Type B pancreatic cell (in vitro differentiated cells): Measurements from ENCODE around the gene SMIM44. TPM values are rescaled to one million over a fixed set of nuclear protein-coding genes. Genes with fewer than 3 reads are reported as not detected.
A peak's percentile ranks its signal among the peaks of the same experiment; 100 is the strongest.

ENCODE experiments used
- DNase-seq: peaks from one replicate; pipeline ENCODE4 v3.0.0; 2021; ENCODE audit warnings: mixed read lengths; ENCODE audit not compliant: unreplicated experiment; ENCODE audit errors: extremely low spot score
- H3K27ac Mint-ChIP-seq: 2 replicates; pipeline ENCODE4 v1.8.0; 2021; ENCODE audit warnings: mild to moderate bottlenecking, mixed read lengths
- H3K27me3 Mint-ChIP-seq: 2 replicates; pipeline ENCODE4 v1.8.0; 2021; ENCODE audit warnings: mixed read lengths
- H3K36me3 Mint-ChIP-seq: 2 replicates; pipeline ENCODE4 v1.8.0; 2021; ENCODE audit warnings: mixed read lengths
- H3K4me1 Mint-ChIP-seq: one replicate; pipeline ENCODE4 v1.8.0; 2021; ENCODE audit warnings: mixed read lengths; ENCODE audit not compliant: unreplicated experiment
- H3K4me3 Mint-ChIP-seq: 2 replicates; pipeline ENCODE4 v1.8.0; 2021; ENCODE audit warnings: mild to moderate bottlenecking, mixed read lengths
- H3K9me3 Mint-ChIP-seq: 2 replicates; pipeline ENCODE4 v1.8.0; 2021; ENCODE audit warnings: mixed read lengths
- CTCF ChIP-seq: fragments of 200-600 bp; sonication (generic); conservative IDR thresholded peaks from 2 replicates; pipeline ENCODE4 v1.5.0; 2021; ENCODE audit warnings: antibody characterized with exemption, mild to moderate bottlenecking
- total RNA-seq: library from RNA; stranded (reverse); gene quantifications from 2 replicates; pipeline ENCODE4 v1.2.1, GENCODE V29; 2021; ENCODE audit warnings: low replicate concordance

The SMIM44 gene
- total RNA-seq, 1 donor from 2014 or later = not detected

GRCh38 chr19:3442487-3443071 lies 40.7 kb downstream of the SMIM44 start:
- H3K27me3 Mint-ChIP-seq = no peaks in the 10 kb centered on the region
- H3K4me1 Mint-ChIP-seq = peaks cover 11% of the 10 kb centered on the region
- no peak for TF ChIP-seq CTCF
- H3K4me3 Mint-ChIP-seq = no peak overlapping the region
- no peak for DNase-seq
- H3K36me3 Mint-ChIP-seq = no peaks in the 10 kb centered on the region
- H3K9me3 Mint-ChIP-seq = no peaks in the 10 kb centered on the region
- no peak overlapping the region for H3K27ac Mint-ChIP-seq

- Mint-ChIP-seq H3K4me1 (peaks cover 11% of the 10 kb centered on the region), H3K9me3 (no peaks in the 10 kb centered on the region), H3K27ac (no peak overlapping the region), H3K36me3 (no peaks in the 10 kb centered on the region), H3K4me3 (no peak overlapping the region), H3K27me3 (no peaks in the 10 kb centered on the region)
- no peak for TF ChIP-seq CTCF
- DNase-seq = no peak
These were observed 41.3 kb downstream of the SMIM44 start for GRCh38 chr19:3441986-3442329.

GRCh38 chr19:3441089-3441985 lies 41.9 kb downstream of the SMIM44 start:
- H3K27ac Mint-ChIP-seq = no peak overlapping the region
- H3K27me3 Mint-ChIP-seq = no peaks in the 10 kb centered on the region
- no peak overlapping the region for H3K4me3 Mint-ChIP-seq
- TF ChIP-seq CTCF = no peak
- no peaks in the 10 kb centered on the region for H3K9me3 Mint-ChIP-seq
- H3K36me3 Mint-ChIP-seq = no peaks in the 10 kb centered on the region
- H3K4me1 Mint-ChIP-seq = peaks cover 11% of the 10 kb centered on the region
- DNase-seq = no peak

GRCh38 chr19:3440082-3440481 lies 43.2 kb downstream of the SMIM44 start:
- Mint-ChIP-seq H3K4me1 (peaks cover 16% of the 10 kb centered on the region), H3K4me3 (no peak overlapping the region), H3K36me3 (no peaks in the 10 kb centered on the region), H3K27ac (no peak overlapping the region), H3K27me3 (no peaks in the 10 kb centered on the region), H3K9me3 (no peaks in the 10 kb centered on the region)
- no peak for DNase-seq
- TF ChIP-seq CTCF = peak; percentile 55

GRCh38 chr19:3434630-3435553 lies 48.3 kb downstream of the SMIM44 start:
- H3K4me3 Mint-ChIP-seq = peak overlapping the region; percentile 99
- H3K36me3 Mint-ChIP-seq = peaks cover 5% of the 10 kb centered on the region

More at GRCh38 chr19:3434630-3435553, 48.3 kb downstream of the SMIM44 start:
- H3K4me1 Mint-ChIP-seq = peaks cover 5% of the 10 kb centered on the region
- peak overlapping the region; percentile 98 for H3K27ac Mint-ChIP-seq
- peak; percentile 99 for DNase-seq
- no peaks in the 10 kb centered on the region for H3K9me3 Mint-ChIP-seq
- no peak for TF ChIP-seq CTCF
- H3K27me3 Mint-ChIP-seq = no peaks in the 10 kb centered on the region
